Activated CD8-positive, alpha-beta T cell treated with anti-CD3 and anti-CD28 coated beads for 36 hours (primary cell): ENCODE measurements around the gene IGDCC3. TPM values are rescaled to one million over a fixed set of nuclear protein-coding genes. Genes with fewer than 3 reads are reported as not detected.
A peak's percentile ranks its signal among the peaks of the same experiment; 100 is the strongest.

Experiments used
- ATAC-seq: fragments of 200-7000 bp; cut with Tn5 transposase; one replicate; pipeline ENCODE4 v1.10.0; 2021; ENCODE audit warnings: mild to moderate bottlenecking, moderate library complexity
- CTCF ChIA-PET: fragments of 350-600 bp; sonication (Branson Sonifier 250); formaldehyde crosslinking; loops from one replicate; lab custom pipeline; 2021; ENCODE audit warnings: antibody characterized with exemption; lab: Charles Lee
- POLR2A ChIA-PET: fragments of 350-600 bp; sonication (Branson Sonifier 250); formaldehyde crosslinking; loops from one replicate; lab custom pipeline; 2021; ENCODE audit warnings: antibody characterized with exemption; lab: Charles Lee
- DNase-seq: peaks from one replicate; pipeline ENCODE4 v3.0.0-alpha.2; 2020
- H3K27ac Mint-ChIP-seq: one replicate; pipeline ENCODE4 v1.8.0; 2021; ENCODE audit warnings: mild to moderate bottlenecking, mixed read lengths
- H3K27me3 Mint-ChIP-seq: one replicate; pipeline ENCODE4 v1.8.0; 2021; ENCODE audit warnings: mixed read lengths
- H3K36me3 Mint-ChIP-seq: one replicate; pipeline ENCODE4 v1.8.0; 2021; ENCODE audit warnings: low read depth, mixed read lengths
- H3K4me1 Mint-ChIP-seq: one replicate; pipeline ENCODE4 v1.8.0; 2021; ENCODE audit warnings: low read depth, mixed read lengths
- H3K4me3 Mint-ChIP-seq: one replicate; pipeline ENCODE4 v1.8.0; 2021; ENCODE audit warnings: mild to moderate bottlenecking, moderate library complexity, mixed read lengths
- H3K9me3 Mint-ChIP-seq: one replicate; pipeline ENCODE4 v1.8.0; 2021; ENCODE audit warnings: mixed read lengths
- intact Hi-C: fragments of 100-400 bp; cut with micrococcal nuclease; formaldehyde crosslinking; loops from one replicate; pipeline ENCODE4 v1.10.0; 2022
- total RNA-seq, 2 experiments: library from RNA; stranded (reverse); gene quantifications; one replicate each; pipeline ENCODE4 v1.2.3, GENCODE V29; 2021
- TF ChIP-seq, protein P1 (sequence below): fragments of 200-600 bp; IDR thresholded peaks from one replicate; pipeline ENCODE4 v1.8.0; 2022; ENCODE audit warnings: antibody characterized with exemption, mild to moderate bottlenecking

The IGDCC3 gene
- total RNA-seq, 2 experiments from 2014 or later, result not detected

DNA sequence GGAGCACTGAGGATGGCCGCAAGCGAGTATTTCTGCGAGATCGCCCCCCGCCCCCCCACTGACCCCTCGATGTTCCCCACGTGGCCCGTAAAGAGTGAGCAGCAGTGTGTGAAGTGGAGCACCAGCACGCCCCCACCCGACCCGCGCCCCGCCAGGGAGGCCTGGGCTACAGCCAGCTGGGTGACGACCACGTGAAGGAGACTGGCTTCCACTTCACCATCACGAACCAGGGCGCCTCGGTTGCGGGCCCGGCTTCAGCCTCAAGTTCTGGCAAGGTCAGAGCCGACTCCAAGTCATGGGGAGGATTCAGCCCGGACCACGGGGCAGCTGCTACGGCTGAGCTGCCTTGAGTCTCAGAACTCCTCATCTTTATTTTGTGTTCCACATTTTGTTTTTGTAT lies 75.7 kb downstream of the IGDCC3 start:
- CTCF ChIA-PET, result interaction anchor here (1.0 kb wide), 2 partner anchors 15 to 224 kb away, joined by 3 read pairs; partner anchors contain the start of gene PARP16
- ATAC-seq (no peak), DNase-seq (no peak)
- H3K36me3 Mint-ChIP-seq, result no peaks in the 10 kb centered on the region
- no peaks in the 10 kb centered on the region for H3K27me3 Mint-ChIP-seq
- H3K4me3 Mint-ChIP-seq, result no peak overlapping the region
- intact Hi-C loops, result no loop called here
- POLR2A ChIA-PET, result interaction anchor here (3.8 kb wide), 1 partner anchor 15 kb away, joined by 40 read pairs; the partner anchor contains the start of gene PARP16
- H3K27ac Mint-ChIP-seq, result no peak overlapping the region
- TF ChIP-seq, protein P1, sequence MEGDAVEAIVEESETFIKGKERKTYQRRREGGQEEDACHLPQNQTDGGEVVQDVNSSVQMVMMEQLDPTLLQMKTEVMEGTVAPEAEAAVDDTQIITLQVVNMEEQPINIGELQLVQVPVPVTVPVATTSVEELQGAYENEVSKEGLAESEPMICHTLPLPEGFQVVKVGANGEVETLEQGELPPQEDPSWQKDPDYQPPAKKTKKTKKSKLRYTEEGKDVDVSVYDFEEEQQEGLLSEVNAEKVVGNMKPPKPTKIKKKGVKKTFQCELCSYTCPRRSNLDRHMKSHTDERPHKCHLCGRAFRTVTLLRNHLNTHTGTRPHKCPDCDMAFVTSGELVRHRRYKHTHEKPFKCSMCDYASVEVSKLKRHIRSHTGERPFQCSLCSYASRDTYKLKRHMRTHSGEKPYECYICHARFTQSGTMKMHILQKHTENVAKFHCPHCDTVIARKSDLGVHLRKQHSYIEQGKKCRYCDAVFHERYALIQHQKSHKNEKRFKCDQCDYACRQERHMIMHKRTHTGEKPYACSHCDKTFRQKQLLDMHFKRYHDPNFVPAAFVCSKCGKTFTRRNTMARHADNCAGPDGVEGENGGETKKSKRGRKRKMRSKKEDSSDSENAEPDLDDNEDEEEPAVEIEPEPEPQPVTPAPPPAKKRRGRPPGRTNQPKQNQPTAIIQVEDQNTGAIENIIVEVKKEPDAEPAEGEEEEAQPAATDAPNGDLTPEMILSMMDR, result no peak
- no peaks in the 10 kb centered on the region for H3K9me3 Mint-ChIP-seq
- H3K4me1 Mint-ChIP-seq, result peaks cover 40% of the 10 kb centered on the region

- ATAC-seq (no peak), DNase-seq (no peak)
- no peaks in the 10 kb centered on the region for H3K36me3 Mint-ChIP-seq
- H3K4me1 Mint-ChIP-seq, result peaks cover 39% of the 10 kb centered on the region
- TF ChIP-seq, protein P1, result no peak
- ChIA-PET CTCF (interaction anchor here (1.0 to 1.6 kb wide), 4 partner anchors 14 to 267 kb away, joined by 3 to 6 read pairs (median 4); partner anchors contain the start of gene PARP16), POLR2A (interaction anchor here (0.9 to 4.4 kb wide), 6 partner anchors 10 to 135 kb away, joined by 3 to 40 read pairs (median 6); partner anchors contain the start of genes CLPX and PARP16)
- no peak overlapping the region for H3K4me3 Mint-ChIP-seq
- H3K27me3 Mint-ChIP-seq, result no peaks in the 10 kb centered on the region
- peak overlapping the region; percentile 97 for H3K27ac Mint-ChIP-seq
- no peaks in the 10 kb centered on the region for H3K9me3 Mint-ChIP-seq
- intact Hi-C loops, result no loop called here
Measured at GRCh38 chr15:65300924-65301441, 76.8 kb downstream of the IGDCC3 start.

DNA sequence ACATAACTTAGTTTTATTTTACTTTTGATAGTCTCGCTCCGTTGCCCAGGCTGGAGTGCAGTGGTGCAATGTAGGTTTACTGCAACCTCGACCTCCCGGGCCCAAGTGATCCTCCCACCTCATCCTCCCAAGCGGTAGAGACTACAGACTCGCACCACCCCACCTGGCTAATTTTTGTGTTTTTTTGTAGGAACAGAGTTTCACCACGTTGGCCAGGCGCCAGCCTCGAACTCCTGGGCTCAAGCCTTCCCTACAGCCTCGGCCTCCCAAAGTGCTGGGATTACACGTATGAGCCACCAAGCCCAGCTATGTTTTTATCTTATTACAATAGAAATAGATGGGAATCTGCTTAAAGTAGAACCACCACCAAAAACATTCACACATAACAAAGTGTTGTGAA lies 79.1 kb downstream of the IGDCC3 start:
- ChIA-PET POLR2A (interaction anchor here (2.2 to 4.4 kb wide), 3 partner anchors 10 to 114 kb away, joined by 8 to 40 read pairs (median 33); partner anchors contain the start of genes CLPX and PARP16), CTCF (interaction anchor here (1.0 to 3.8 kb wide), 6 partner anchors 9 to 244 kb away, joined by 3 to 42 read pairs (median 6); partner anchors contain the start of genes CILP and CLPX)
- Mint-ChIP-seq H3K36me3 (no peaks in the 10 kb centered on the region), H3K27ac (peak overlapping the region; percentile 87), H3K9me3 (no peaks in the 10 kb centered on the region), H3K4me3 (peak overlapping the region; percentile 81), H3K27me3 (no peaks in the 10 kb centered on the region), H3K4me1 (peaks cover 34% of the 10 kb centered on the region)
- no peak for DNase-seq
- TF ChIP-seq, protein P1, result no peak
- intact Hi-C loops, result loop anchor here (5.0 kb wide), 2 partner anchors 166 to 266 kb away; partner anchors contain the start of gene PDCD7
- ATAC-seq, result no peak

- no peak overlapping the region for H3K4me3 Mint-ChIP-seq
- ATAC-seq (no peak), DNase-seq (no peak)
- no peaks in the 10 kb centered on the region for H3K27me3 Mint-ChIP-seq
- peaks cover 18% of the 10 kb centered on the region for H3K4me1 Mint-ChIP-seq
- H3K36me3 Mint-ChIP-seq, result no peaks in the 10 kb centered on the region
- intact Hi-C loops, result no loop called here
- no peak overlapping the region for H3K27ac Mint-ChIP-seq
- no peaks in the 10 kb centered on the region for H3K9me3 Mint-ChIP-seq
- TF ChIP-seq, protein P1, result no peak
- ChIA-PET POLR2A (interaction anchor here (1.8 kb wide), 1 partner anchor 12 kb away, joined by 6 read pairs; the partner anchor contains the start of gene RNU5B-1), CTCF (no interaction called here)
Measured at GRCh38 chr15:65292938-65293518, 84.8 kb downstream of the IGDCC3 start.
